GM12878 (cell line): Measurements from ENCODE around the gene MYOM1. TPM values are rescaled to one million over a fixed set of nuclear protein-coding genes. Genes with fewer than 3 reads are reported as not detected.

ENCODE experiments used
- ATAC-seq: fragments of 200-7000 bp; cut with Tn5 transposase; 3 replicates; pipeline ENCODE4 v1.9.1; 2020; ENCODE audit warnings: mild to moderate bottlenecking, moderate library complexity
- BruUV-seq: library from RNA; stranded (reverse); fragments of 400-500 nt; replicated peaks from 2 replicates; lab custom pipeline; 2021; lab: Mats Ljungman, UMichigan
- CTCF ChIA-PET: fragments of 300-600 bp; sonication (Branson Sonifier 250); formaldehyde crosslinking; extraction: SDS; loops from one replicate; lab custom pipeline; 2021; ENCODE audit warnings: inconsistent platforms; lab: Yijun Ruan, JAX
- POLR2A ChIA-PET: fragments of 350-600 bp; formaldehyde crosslinking; extraction: SDS; loops from one replicate; lab custom pipeline; 2021; ENCODE audit warnings: inconsistent platforms; lab: Charles Lee
- RAD21 ChIA-PET: fragments of 300-600 bp; sonication (Branson Sonifier 250); formaldehyde crosslinking; loops from one replicate; lab custom pipeline; 2023; ENCODE audit warnings: antibody characterized with exemption; ENCODE audit not compliant: unreplicated experiment; lab: Charles Lee
- SMC1A ChIA-PET: fragments of 300-600 bp; sonication (Branson Sonifier 250); formaldehyde crosslinking; loops from one replicate; lab custom pipeline; 2023; ENCODE audit not compliant: unreplicated experiment, uncharacterized antibody; lab: Charles Lee
- DNase-seq: peaks from one replicate; pipeline ENCODE4 v3.0.0-alpha.2; 2011; ENCODE audit warnings: low read depth, low spot score
- FAIRE-seq: peaks from 3 replicates; lab custom pipeline; 2011; peaks lifted over from hg19 to GRCh38; lab: Jason Lieb, UNC
- H2AFZ ChIP-seq: 2 replicates; pipeline ENCODE4 v1.6.0; 2011; ENCODE audit warnings: low read depth, low read length, control low read depth; ENCODE audit not compliant: control insufficient read depth
- H3K27ac ChIP-seq: 2 replicates; pipeline ENCODE4 v1.5.1; 2011; ENCODE audit warnings: control low read depth; ENCODE audit not compliant: control insufficient read depth, insufficient read depth
- H3K27me3 ChIP-seq, 2 experiments: replicated peaks in 1 of 2; 2 replicates each; pipeline versions ENCODE4 v1.6.0 to v1.6.1; 2011; ENCODE audit warnings: low read length in 1 of 2; ENCODE audit not compliant: control insufficient read depth in 2 of 2, insufficient read depth in 2 of 2
- H3K36me3 ChIP-seq, 2 experiments: 2 replicates each; pipeline ENCODE4 v1.5.1; 2011; ENCODE audit warnings: low read length in 1 of 2; ENCODE audit not compliant: control insufficient read depth in 2 of 2, insufficient read depth in 2 of 2
- H3K4me1 ChIP-seq: 2 replicates; pipeline ENCODE4 v1.6.1; 2011; ENCODE audit warnings: mild to moderate bottlenecking, low read length, moderate library complexity, mixed read lengths; ENCODE audit not compliant: control insufficient read depth, insufficient read depth
- H3K4me2 ChIP-seq: 2 replicates; pipeline ENCODE4 v1.6.0; 2011; ENCODE audit warnings: control low read depth; ENCODE audit not compliant: control insufficient read depth, insufficient read depth
- H3K4me3 ChIP-seq: fragments of 200-600 bp; sonication (generic); 2 replicates; pipeline ENCODE4 v1.5.1; 2016
- H3K79me2 ChIP-seq: 2 replicates; pipeline ENCODE4 v1.6.0; 2011; ENCODE audit warnings: low read length; ENCODE audit not compliant: control insufficient read depth, insufficient read depth
- H3K9ac ChIP-seq: 2 replicates; pipeline ENCODE4 v1.8.0; 2011; ENCODE audit warnings: low read length, control low read depth, mixed read lengths; ENCODE audit not compliant: control insufficient read depth, insufficient read depth
- H3K9me3 ChIP-seq: replicated peaks from 3 replicates; pipeline ENCODE4 v1.5.1; 2011; ENCODE audit warnings: mild to moderate bottlenecking, low read length; ENCODE audit not compliant: control insufficient read depth, insufficient read depth
- H4K20me1 ChIP-seq: 2 replicates; pipeline ENCODE4 v1.6.0; 2011; ENCODE audit not compliant: control insufficient read depth, insufficient read depth
- CBX5 ChIP-seq: sonication (generic); IDR thresholded peaks from 2 replicates; pipeline ENCODE4 v1.6.1; 2016; ENCODE audit warnings: low read depth, moderate library complexity, mild to moderate bottlenecking, inconsistent platforms
- CHD1 ChIP-seq: IDR thresholded peaks from 2 replicates; pipeline ENCODE4 v1.6.1; 2012; ENCODE audit warnings: low read depth, low read length, improper control_type of control experiment
- KAT2A ChIP-seq: conservative IDR thresholded peaks from 2 replicates; pipeline ENCODE4 v1.6.1; 2011; ENCODE audit warnings: low read depth, low read length; ENCODE audit not compliant: control insufficient read depth
- MYB ChIP-seq: fragments of 150-350 bp; IDR thresholded peaks from 2 replicates; pipeline ENCODE4 v1.6.1; 2014; ENCODE audit warnings: mild to moderate bottlenecking, low read depth, low read length, borderline replicate concordance
- MYC ChIP-seq: IDR thresholded peaks from 2 replicates; pipeline ENCODE4 v1.6.1; 2011; ENCODE audit warnings: mild to moderate bottlenecking, low read length, moderate library complexity, inconsistent platforms; ENCODE audit not compliant: insufficient read depth, insufficient replicate concordance, insufficient read length, severe bottlenecking
- PAX5 ChIP-seq: IDR thresholded peaks from 2 replicates; pipeline ENCODE4 v1.6.1; 2011; ENCODE audit warnings: low read depth, low read length, borderline replicate concordance
- PAX8 ChIP-seq: fragments of 450-650 bp; IDR thresholded peaks from 2 replicates; pipeline ENCODE4 v1.6.1; 2017; ENCODE audit warnings: mild to moderate bottlenecking, moderate library complexity
- POU2F2 ChIP-seq: IDR thresholded peaks from 3 replicates; pipeline ENCODE4 v1.6.1; 2011; ENCODE audit warnings: low read depth, mild to moderate bottlenecking, low read length, borderline replicate concordance
- RFX5 ChIP-seq: IDR thresholded peaks from 2 replicates; pipeline ENCODE4 v1.6.1; 2011; ENCODE audit warnings: low read depth, low read length, improper control_type of control experiment
- RUNX3 ChIP-seq: IDR thresholded peaks from 2 replicates; pipeline ENCODE4 v1.6.1; 2012; ENCODE audit warnings: low read length, inconsistent platforms
- SREBF2 ChIP-seq: IDR thresholded peaks from 2 replicates; pipeline ENCODE4 v1.6.1; 2012; ENCODE audit warnings: mild to moderate bottlenecking, low read length
- SRF ChIP-seq, 2 experiments: IDR thresholded peaks; 2 replicates each; pipeline ENCODE4 v1.6.1; 2011; ENCODE audit warnings: low read depth in 2 of 2, low read length in 2 of 2, mild to moderate bottlenecking in 1 of 2, moderate library complexity in 1 of 2
- TCF7 ChIP-seq: IDR thresholded peaks from 2 replicates; pipeline ENCODE4 v1.6.1; 2014; ENCODE audit warnings: antibody characterized with exemption, borderline replicate concordance
- ZBED1 ChIP-seq: IDR thresholded peaks from 2 replicates; pipeline ENCODE4 v1.6.1; 2016; ENCODE audit warnings: borderline replicate concordance
- ZNF592 ChIP-seq: fragments of 450-650 bp; IDR thresholded peaks from 2 replicates; pipeline ENCODE4 v1.6.1; 2017; ENCODE audit warnings: mild to moderate bottlenecking, moderate library complexity
- ZSCAN29 ChIP-seq: fragments of 450-650 bp; IDR thresholded peaks from 2 replicates; pipeline ENCODE4 v1.6.1; 2017; ENCODE audit warnings: mild to moderate bottlenecking, moderate library complexity
- WGBS: methylation state at CpG from one replicate; pipeline ENCODE4 v1.1.6; 2016; ENCODE audit warnings: low lambda C conversion rate; ENCODE audit not compliant: insufficient replicate concordance, insufficient coverage; ENCODE audit errors: missing lambda C conversion rate; 5-methylcytosine and 5-hydroxymethylcytosine counted together
- in situ Hi-C: fragments of 300-500 bp; cut with MboI; formaldehyde crosslinking; loops from 9 replicates; pipeline ENCODE4 v1.14.3; 2018; ENCODE audit warnings: mixed read lengths
- intact Hi-C: fragments of 100-400 bp; cut with micrococcal nuclease; formaldehyde crosslinking; loops from one replicate; pipeline ENCODE4 v1.14.2; 2022; ENCODE audit not compliant: unreplicated experiment
- polyA plus RNA-seq, 11 experiments: library from polyadenylated mRNA; depleted of rRNA in 4 of 11; unstranded in 6 of 11; stranded (reverse) in 5 of 11; fragments of >200 nt; fragmentation: Nextera tagmentation in 4 of 11; fragmentation: Illumina TruSeq in 1 of 11; extraction: Ambion mirVana in 4 of 11; extraction: Trizol in 1 of 11; gene quantifications; 1 replicate in 1 of 11; 2 replicates in 10 of 11; pipeline versions ENCODE4 v1.2.1 to v1.2.3, GENCODE V29; 2011 to 2016; ENCODE audit warnings: inconsistent platforms in 2 of 11, missing spikeins in 2 of 11, low read depth in 1 of 11
- total RNA-seq, 4 experiments: library from RNA; depleted of rRNA in 3 of 4; stranded (reverse); fragments of >200 nt in 3 of 4; fragmentation: Illumina TruSeq in 1 of 4; extraction: Trizol in 1 of 4; gene quantifications; 2 replicates each; pipeline versions ENCODE4 v1.2.1 to v1.2.3, GENCODE V29; 2013 to 2021
- TF ChIP-seq, protein P1 (sequence below): IDR thresholded peaks from 2 replicates; pipeline ENCODE4 v1.6.1; 2011; ENCODE audit warnings: low read depth, low read length, improper control_type of control experiment, borderline replicate concordance

Gene MYOM1
- total and polyA plus RNA-seq, 10 of the 15 experiments (the other 5 are each of a cell fraction or from before 2014, with no cell fraction given) = 0.06 to 1.0 (median 0.57) TPM

GRCh38 chr18:3257627-3258120 lies 37.9 kb upstream of the MYOM1 start (continued):
- no peak for TF ChIP-seq CHD1
- no peak for TF ChIP-seq RFX5
- no peak for TF ChIP-seq PAX5
- TF ChIP-seq TCF7 = no peak
- no peak for TF ChIP-seq MYC

DNA sequence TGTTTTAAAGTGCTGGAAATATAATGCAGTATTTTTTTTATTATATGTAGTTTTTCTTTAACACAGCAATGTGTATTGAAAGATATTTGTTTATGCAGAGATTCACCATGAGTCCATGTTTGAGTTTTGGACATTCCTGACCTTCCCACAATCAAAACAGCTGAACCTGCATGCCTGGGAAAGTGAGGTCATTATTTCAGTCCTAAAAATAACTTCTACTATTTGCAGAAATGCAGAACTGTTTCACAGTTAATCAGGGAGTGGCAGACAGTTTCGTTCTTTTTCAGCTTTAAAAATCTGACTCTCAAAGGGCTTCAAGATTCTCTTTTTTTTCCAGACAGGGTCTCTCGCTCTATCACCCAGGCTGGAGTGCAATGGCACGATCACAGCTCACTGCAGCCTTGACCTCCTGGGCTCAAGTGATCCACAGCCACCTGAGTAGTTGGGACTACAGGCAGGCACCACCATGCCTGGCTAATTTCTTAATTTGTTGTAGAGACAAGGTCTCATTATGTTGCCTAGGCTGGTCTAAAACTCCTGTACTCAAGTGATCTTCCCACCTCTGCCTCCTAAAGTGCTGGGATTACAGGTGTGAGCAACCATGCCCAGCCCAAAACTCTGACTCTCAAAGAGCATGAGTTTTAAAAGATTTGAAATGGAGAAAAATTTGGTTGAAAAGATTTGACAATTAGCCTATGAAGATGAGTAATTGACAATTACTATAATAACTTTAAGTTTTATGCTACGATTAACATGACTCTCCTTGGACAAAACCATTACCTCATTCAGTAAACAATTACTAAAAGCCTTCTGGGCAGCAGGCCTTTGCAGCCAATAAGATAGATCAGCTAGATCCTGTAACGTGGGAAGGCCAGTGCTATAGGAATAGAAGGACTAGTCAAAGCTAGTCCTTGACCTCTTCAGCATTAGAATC lies 37.2 kb upstream of the MYOM1 start:
- ChIA-PET RAD21 (interaction anchor here (0.5 to 3.1 kb wide), 10 partner anchors 9 to 324 kb away, joined by 3 to 23 read pairs (median 4); partner anchors contain the start of gene MYL12A), POLR2A (interaction anchor here (0.6 to 1.9 kb wide), 4 partner anchors 8 to 139 kb away, joined by 4 to 10 read pairs (median 4); partner anchors contain the start of gene MYL12A), SMC1A (interaction anchor here (0.5 to 12.1 kb wide), 11 partner anchors 8 to 1513 kb away, joined by 3 to 105 read pairs (median 3); partner anchors contain the start of gene MYL12A), CTCF (interaction anchor here (1.6 to 3.1 kb wide), 5 partner anchors 11 to 409 kb away, joined by 4 to 10 read pairs (median 6); no protein-coding TSS in a partner anchor)
- H2AFZ ChIP-seq = no peak overlapping the region
- BruUV-seq = no TSS peak
- WGBS = 50% methylated on average over 5 of the region's 5 CpGs
- in situ Hi-C loops (loop anchor here (25.0 kb wide), 1 partner anchor 1005 kb away; no protein-coding TSS in a partner anchor), intact Hi-C loops (no loop called here)
- H3K27ac ChIP-seq = no peak overlapping the region; the same call in 1 of the 2 replicates
- FAIRE-seq (peak; percentile 49), DNase-seq (no peak), ATAC-seq (peak; percentile 16)
- no peak overlapping the region for H3K9ac ChIP-seq
- peaks cover 2% of the 10 kb centered on the region; the same call in 1 of the 2 replicates for H4K20me1 ChIP-seq
- peak overlapping the region; percentile 1; the same call in 1 of the 2 replicates for H3K4me2 ChIP-seq
- no peaks in the 10 kb centered on the region for H3K9me3 ChIP-seq
- peaks cover 0 to 40% of the 10 kb centered on the region in 2 experiments for H3K36me3 ChIP-seq
- H3K27me3 ChIP-seq = no peaks in the 10 kb centered on the region
- peaks cover 43% of the 10 kb centered on the region for H3K79me2 ChIP-seq
- peaks cover 23% of the 10 kb centered on the region for H3K4me1 ChIP-seq
- no peak overlapping the region for H3K4me3 ChIP-seq
- no peak for TF ChIP-seq CBX5
- TF ChIP-seq, protein P1, sequence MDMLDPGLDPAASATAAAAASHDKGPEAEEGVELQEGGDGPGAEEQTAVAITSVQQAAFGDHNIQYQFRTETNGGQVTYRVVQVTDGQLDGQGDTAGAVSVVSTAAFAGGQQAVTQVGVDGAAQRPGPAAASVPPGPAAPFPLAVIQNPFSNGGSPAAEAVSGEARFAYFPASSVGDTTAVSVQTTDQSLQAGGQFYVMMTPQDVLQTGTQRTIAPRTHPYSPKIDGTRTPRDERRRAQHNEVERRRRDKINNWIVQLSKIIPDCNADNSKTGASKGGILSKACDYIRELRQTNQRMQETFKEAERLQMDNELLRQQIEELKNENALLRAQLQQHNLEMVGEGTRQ = no peak
- TF ChIP-seq MYB = no peak; the same call in 1 of the 2 replicates
- TF ChIP-seq POU2F2 = no peak
- TF ChIP-seq ZNF592 = no peak
- no peak for TF ChIP-seq PAX8
- TF ChIP-seq SRF (IDR thresholded peaks at IDR 0.05; ENCODE audit: low read depth in 2 of 2, low read length in 2 of 2) = no peak
- peak; percentile 56; the same call in 1 of the 2 replicates for TF ChIP-seq RUNX3
- peak; percentile 78; the same call in 1 of the 2 replicates for TF ChIP-seq ZBED1
- TF ChIP-seq KAT2A = no peak
- TF ChIP-seq ZSCAN29 = no peak
- TF ChIP-seq SREBF2 = no peak
